GM23248 (cell line): ENCODE measurements around the gene PLCB1. TPM values are rescaled to one million over a fixed set of nuclear protein-coding genes. Genes with fewer than 3 reads are reported as not detected.

ENCODE experiments used
- DNase-seq: peaks from one replicate; pipeline ENCODE4 v3.0.0-alpha.2; 2015
- H2AFZ ChIP-seq: fragments of 200-600 bp; sonication (generic); 2 replicates; pipeline ENCODE4 v1.6.1; 2016; ENCODE audit warnings: antibody characterized with exemption
- H3F3A ChIP-seq: fragments of 200-600 bp; sonication (generic); 2 replicates; pipeline ENCODE4 v1.6.1; 2016; ENCODE audit warnings: mild to moderate bottlenecking, antibody characterized with exemption, mixed run types; ENCODE audit not compliant: insufficient read depth
- H3K27ac ChIP-seq: fragments of 200-600 bp; sonication (generic); 2 replicates; pipeline ENCODE4 v1.5.1; 2016; ENCODE audit warnings: mild to moderate bottlenecking
- H3K27me3 ChIP-seq: fragments of 200-600 bp; sonication (generic); replicated peaks from 2 replicates; pipeline ENCODE4 v1.6.1; 2016; ENCODE audit warnings: mild to moderate bottlenecking; ENCODE audit not compliant: insufficient read depth
- H3K36me3 ChIP-seq: fragments of 200-600 bp; sonication (generic); 2 replicates; pipeline ENCODE4 v1.6.1; 2016; ENCODE audit warnings: low read depth, mild to moderate bottlenecking
- H3K4me1 ChIP-seq: fragments of 200-600 bp; sonication (generic); 2 replicates; pipeline ENCODE4 v1.6.1; 2016; ENCODE audit warnings: mild to moderate bottlenecking; ENCODE audit not compliant: insufficient read depth
- H3K4me2 ChIP-seq: fragments of 200-600 bp; sonication (generic); one replicate; pipeline ENCODE4 v1.6.1; 2016; ENCODE audit warnings: mild to moderate bottlenecking; ENCODE audit not compliant: unreplicated experiment
- H3K4me3 ChIP-seq: fragments of 200-600 bp; sonication (generic); 2 replicates; pipeline ENCODE4 v1.5.1; 2016; ENCODE audit warnings: mild to moderate bottlenecking
- H3K79me2 ChIP-seq: fragments of 200-600 bp; sonication (generic); 2 replicates; pipeline ENCODE4 v1.6.1; 2016; ENCODE audit warnings: mild to moderate bottlenecking; ENCODE audit not compliant: insufficient read depth
- H3K9ac ChIP-seq: fragments of 200-600 bp; sonication (generic); 2 replicates; pipeline ENCODE4 v1.6.1; 2016; ENCODE audit warnings: mild to moderate bottlenecking
- H3K9me2 ChIP-seq: fragments of 200-600 bp; sonication (generic); 2 replicates; pipeline ENCODE4 v1.6.1; 2016; ENCODE audit warnings: mixed run types, mild to moderate bottlenecking, moderate library complexity; ENCODE audit not compliant: insufficient read depth
- H3K9me3 ChIP-seq: fragments of 200-600 bp; sonication (generic); one replicate; pipeline ENCODE4 v1.6.1; 2017; ENCODE audit warnings: low read depth
- H4K20me1 ChIP-seq: fragments of 200-600 bp; sonication (generic); 2 replicates; pipeline ENCODE4 v1.6.0; 2016; ENCODE audit not compliant: insufficient read depth
- EZH2 ChIP-seq: fragments of 200-600 bp; sonication (generic); IDR thresholded peaks from 2 replicates; pipeline ENCODE4 v1.6.1; 2018; ENCODE audit warnings: antibody characterized with exemption, mild to moderate bottlenecking; ENCODE audit not compliant: insufficient read depth, poor library complexity, severe bottlenecking
- EZH2phosphoT487 ChIP-seq: fragments of 200-600 bp; sonication (generic); IDR thresholded peaks from 2 replicates; pipeline ENCODE4 v1.6.1; 2018; ENCODE audit warnings: antibody characterized with exemption, moderate library complexity, mild to moderate bottlenecking, low read depth; ENCODE audit not compliant: insufficient read depth
- WGBS, 2 experiments: methylation state at CpG; one replicate each; pipeline ENCODE4 v1.1.6; 2015 to 2017; ENCODE audit warnings: low lambda C conversion rate in 2 of 2, low coverage in 1 of 2; ENCODE audit errors: missing lambda C conversion rate in 2 of 2; 5-methylcytosine and 5-hydroxymethylcytosine counted together
- in situ Hi-C: fragments of 300-500 bp; cut with MboI; formaldehyde crosslinking; loops from 2 replicates; pipeline ENCODE4 v1.15.0; 2020
- polyA plus RNA-seq: library from polyadenylated mRNA; unstranded; fragments of >200 nt; fragmentation: Nextera tagmentation; extraction: Ambion mirVana; gene quantifications from 2 replicates; pipeline ENCODE4 v1.2.1, GENCODE V29; 2016
- total RNA-seq: library from RNA; depleted of rRNA; stranded (reverse); fragments of >200 nt; shearing (Covaris generic); gene quantifications from 2 replicates; pipeline ENCODE4 v1.2.3, GENCODE V29; 2014

The PLCB1 gene
- total and polyA plus RNA-seq, 2 experiments from 2014 or later, result 3.7 to 12.8 TPM

DNA sequence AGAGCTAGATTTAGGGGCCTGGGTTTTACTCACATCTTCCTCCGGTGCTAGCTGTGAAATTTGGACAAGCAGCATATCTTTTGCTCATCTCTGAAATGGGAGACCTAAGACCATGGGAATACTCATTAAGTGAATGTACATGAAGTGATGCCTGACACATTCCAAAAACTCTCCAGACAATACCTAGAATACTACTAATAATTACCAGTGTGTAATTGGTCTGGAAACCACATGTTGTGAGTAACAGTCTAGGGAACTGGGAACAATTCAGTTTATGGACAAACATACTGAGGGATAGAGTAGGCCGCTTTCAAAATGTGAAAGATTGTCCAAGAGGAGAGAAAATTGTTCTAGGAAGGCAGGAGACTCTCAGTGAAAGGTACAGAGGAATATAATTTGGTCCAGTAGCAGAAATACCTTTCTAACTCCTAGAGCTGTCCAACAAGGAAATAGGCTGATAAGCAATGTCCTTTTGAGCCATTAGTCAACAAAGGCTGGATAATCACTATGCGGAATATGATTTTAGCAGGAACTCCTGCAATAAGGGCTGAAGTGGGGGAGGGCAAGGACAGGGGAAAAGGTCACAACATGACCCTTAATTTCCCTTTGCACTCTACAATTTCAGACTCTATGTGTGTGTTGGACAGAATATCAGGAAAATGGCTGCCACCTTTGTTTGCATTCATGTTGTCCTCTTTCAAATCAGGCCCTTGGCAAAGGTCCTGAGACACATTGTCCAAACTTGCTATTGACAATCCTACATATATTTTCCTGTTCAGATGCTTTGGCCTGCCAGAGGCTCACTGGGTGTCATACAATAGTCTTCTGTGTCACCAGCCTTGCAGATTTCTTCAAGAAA lies 315.4 kb downstream of the PLCB1 start:
- H3K9me2 ChIP-seq, result no peaks in the 10 kb centered on the region
- H4K20me1 ChIP-seq, result no peaks in the 10 kb centered on the region
- H3K9me3 ChIP-seq, result no peaks in the 10 kb centered on the region
- 73 to 81% methylated on average over 3 of the region's 3 CpGs for WGBS, 2 experiments
- H3K4me3 ChIP-seq, result no peak overlapping the region
- no peak overlapping the region for H3K27ac ChIP-seq
- in situ Hi-C loops, result no loop called here
- H3K4me2 ChIP-seq, result no peak overlapping the region
- no peaks in the 10 kb centered on the region for H3K79me2 ChIP-seq
- H2AFZ ChIP-seq, result no peak overlapping the region
- H3K4me1 ChIP-seq, result no peaks in the 10 kb centered on the region
- H3K9ac ChIP-seq, result no peak overlapping the region
- no peaks in the 10 kb centered on the region for H3K27me3 ChIP-seq
- TF ChIP-seq EZH2 (no peak), EZH2phosphoT487 (no peak)
- H3K36me3 ChIP-seq, result no peaks in the 10 kb centered on the region
- no peaks in the 10 kb centered on the region for H3F3A ChIP-seq
- DNase-seq, result no peak

DNA sequence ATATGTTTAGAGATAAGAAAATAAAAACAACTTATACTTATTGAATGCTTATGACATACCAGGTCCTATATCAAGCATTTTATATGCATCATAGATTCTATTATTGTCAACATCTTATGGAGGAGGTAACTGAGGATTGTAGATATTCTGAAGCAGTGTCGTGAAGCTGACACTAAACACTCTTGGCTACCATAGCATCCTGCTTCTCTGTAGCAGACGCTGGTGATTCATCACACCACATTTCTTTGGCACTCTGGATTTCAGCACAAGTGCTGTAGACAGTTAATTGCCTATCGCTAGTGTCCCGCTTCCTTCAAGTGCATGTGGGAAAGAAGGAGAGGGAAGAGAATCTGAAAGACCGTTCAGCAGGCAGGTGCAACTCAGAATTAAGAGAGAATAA lies 317.1 kb downstream of the PLCB1 start:
- H4K20me1 ChIP-seq, result no peaks in the 10 kb centered on the region
- no peak overlapping the region for H3K27ac ChIP-seq
- no peak overlapping the region for H3K9ac ChIP-seq
- WGBS, 2 experiments, result 59 to 63% methylated on average over 5 of the region's 5 CpGs
- no peak overlapping the region for H3K4me3 ChIP-seq
- no peaks in the 10 kb centered on the region for H3K27me3 ChIP-seq
- no peaks in the 10 kb centered on the region; the same call in 1 of the 2 replicates for H3F3A ChIP-seq
- no peak overlapping the region for H3K4me2 ChIP-seq
- H3K9me2 ChIP-seq, result no peaks in the 10 kb centered on the region
- in situ Hi-C loops, result no loop called here
- peaks cover 4% of the 10 kb centered on the region; the same call in 1 of the 2 replicates for H3K4me1 ChIP-seq
- H3K79me2 ChIP-seq, result no peaks in the 10 kb centered on the region
- DNase-seq, result peak; percentile 50
- no peak overlapping the region for H2AFZ ChIP-seq
- H3K36me3 ChIP-seq, result no peaks in the 10 kb centered on the region
- TF ChIP-seq EZH2phosphoT487 (no peak), EZH2 (no peak)
- H3K9me3 ChIP-seq, result no peaks in the 10 kb centered on the region

DNA sequence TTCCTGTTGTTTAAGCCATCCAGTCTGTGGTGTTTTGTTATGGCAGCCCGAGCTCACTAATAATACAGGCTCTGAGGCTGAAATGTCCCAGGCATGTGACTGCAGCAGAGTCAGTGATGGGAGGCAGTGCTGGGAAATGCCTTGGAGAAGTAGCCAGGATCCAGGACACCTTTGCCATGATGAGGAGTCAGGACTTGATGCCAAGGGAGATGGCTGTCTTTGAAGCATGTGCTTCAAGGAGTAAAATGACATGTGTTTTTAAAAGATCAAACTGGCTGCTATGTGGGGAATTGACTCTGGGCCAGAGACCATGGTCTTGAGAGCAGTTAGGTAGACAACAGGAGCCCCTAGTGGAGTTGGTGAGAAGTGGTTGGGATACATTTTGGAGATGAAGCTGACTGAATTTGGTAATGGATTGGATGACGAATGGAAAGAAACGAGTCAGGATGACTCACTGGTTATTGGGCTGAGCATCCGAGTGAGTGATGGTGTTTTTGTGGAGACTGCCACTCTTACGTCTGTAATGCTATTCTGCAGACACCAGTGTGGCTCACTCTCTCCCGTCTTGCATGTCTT lies 322.2 kb downstream of the PLCB1 start:
- Histone ChIP-seq H3K36me3 (no peaks in the 10 kb centered on the region), H4K20me1 (no peaks in the 10 kb centered on the region), H3K4me1 (peaks cover 9% of the 10 kb centered on the region), H3K79me2 (no peaks in the 10 kb centered on the region), H3F3A (peaks cover 3% of the 10 kb centered on the region; the same call in 1 of the 2 replicates), H2AFZ (no peak overlapping the region), H3K27ac (peak overlapping the region; percentile 67; the same call in 1 of the 2 replicates), H3K9me2 (no peaks in the 10 kb centered on the region), H3K4me2 (peak overlapping the region; percentile 24), H3K27me3 (no peaks in the 10 kb centered on the region), H3K9ac (no peak overlapping the region; the same call in 1 of the 2 replicates), H3K4me3 (no peak overlapping the region), H3K9me3 (no peaks in the 10 kb centered on the region)
- TF ChIP-seq EZH2 (no peak), EZH2phosphoT487 (no peak)
- peak; percentile 97 for DNase-seq
- 7 to 13% methylated on average over 6 of the region's 6 CpGs for WGBS, 2 experiments
- in situ Hi-C loops, result no loop called here

DNA sequence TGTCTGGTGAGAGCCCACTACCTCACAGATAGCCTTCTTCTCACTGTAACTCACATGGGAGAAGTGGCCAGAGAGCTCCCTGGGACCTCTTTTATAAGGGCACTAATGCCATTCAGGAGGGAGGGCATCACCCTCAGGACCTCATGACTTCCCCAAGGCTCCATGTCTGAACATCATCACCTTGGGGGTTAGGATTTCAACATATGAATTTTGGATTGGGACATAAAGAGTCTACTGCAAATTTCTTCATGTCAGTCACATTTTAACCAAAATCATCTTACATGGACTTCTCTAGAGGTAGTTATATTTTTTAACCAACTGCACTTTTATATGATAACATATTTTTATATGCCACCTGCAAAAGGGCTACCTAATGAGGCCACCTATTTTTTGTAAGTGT lies 324.7 kb downstream of the PLCB1 start:
- in situ Hi-C loops, result no loop called here
- H3K9me2 ChIP-seq, result no peaks in the 10 kb centered on the region
- H3K9me3 ChIP-seq, result no peaks in the 10 kb centered on the region

More for the DNA sequence above, 324.7 kb downstream of the PLCB1 start:
- no peak overlapping the region for H3K27ac ChIP-seq
- H3K27me3 ChIP-seq, result no peaks in the 10 kb centered on the region
- H3F3A ChIP-seq, result peaks cover 3% of the 10 kb centered on the region; the same call in 1 of the 2 replicates
- H4K20me1 ChIP-seq, result no peaks in the 10 kb centered on the region
- TF ChIP-seq EZH2phosphoT487 (no peak), EZH2 (no peak)
- H2AFZ ChIP-seq, result no peak overlapping the region
- H3K4me3 ChIP-seq, result no peak overlapping the region
- H3K79me2 ChIP-seq, result no peaks in the 10 kb centered on the region
- peaks cover 9% of the 10 kb centered on the region for H3K4me1 ChIP-seq
- no peak overlapping the region for H3K4me2 ChIP-seq
- no peaks in the 10 kb centered on the region for H3K36me3 ChIP-seq
- DNase-seq, result no peak
- H3K9ac ChIP-seq, result no peak overlapping the region
